ENCODE results near the gene PAX8.
A peak's percentile ranks its signal among the peaks of the same experiment; 100 is the strongest.

Gene PAX8

DNA sequence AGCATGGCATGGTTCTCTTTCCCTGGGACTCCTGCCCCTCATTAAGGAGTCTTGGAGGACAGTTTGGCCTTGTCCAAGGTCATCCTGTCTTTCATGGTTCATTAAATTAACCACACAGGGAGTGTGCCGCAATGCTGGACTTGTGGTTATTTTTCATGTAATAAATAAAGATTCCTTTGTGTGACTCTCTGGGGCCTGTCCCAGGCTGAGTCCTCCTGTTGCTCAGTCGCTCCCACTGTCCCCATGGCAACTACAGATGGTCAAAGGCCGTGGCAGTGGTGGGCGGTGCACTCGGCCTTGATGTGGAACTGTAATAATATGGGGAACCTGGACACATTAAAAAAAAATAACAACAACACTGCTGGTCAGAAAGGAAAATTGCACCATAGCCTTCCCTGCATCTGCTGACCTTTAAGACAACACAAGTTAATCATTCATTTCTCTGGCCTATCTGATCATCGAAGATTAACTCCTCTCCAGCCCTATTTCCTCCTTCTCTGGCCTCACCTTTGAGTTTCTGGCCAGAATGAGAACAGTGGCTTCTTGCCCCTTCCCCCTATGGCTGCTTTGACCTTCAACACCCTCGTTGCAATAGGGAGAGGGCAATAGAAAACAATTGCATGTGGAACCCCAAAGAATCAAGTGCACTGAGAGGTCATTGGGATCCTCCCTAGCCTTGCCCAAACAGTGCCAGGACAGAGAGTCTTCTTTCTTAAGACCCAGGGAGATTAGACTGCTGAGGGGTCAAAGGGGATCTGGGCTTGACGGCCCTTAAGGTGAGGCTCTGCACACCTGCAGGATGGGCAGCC lies 60.2 kb downstream of the PAX8 start:
- no peak for DNase-seq

DNA sequence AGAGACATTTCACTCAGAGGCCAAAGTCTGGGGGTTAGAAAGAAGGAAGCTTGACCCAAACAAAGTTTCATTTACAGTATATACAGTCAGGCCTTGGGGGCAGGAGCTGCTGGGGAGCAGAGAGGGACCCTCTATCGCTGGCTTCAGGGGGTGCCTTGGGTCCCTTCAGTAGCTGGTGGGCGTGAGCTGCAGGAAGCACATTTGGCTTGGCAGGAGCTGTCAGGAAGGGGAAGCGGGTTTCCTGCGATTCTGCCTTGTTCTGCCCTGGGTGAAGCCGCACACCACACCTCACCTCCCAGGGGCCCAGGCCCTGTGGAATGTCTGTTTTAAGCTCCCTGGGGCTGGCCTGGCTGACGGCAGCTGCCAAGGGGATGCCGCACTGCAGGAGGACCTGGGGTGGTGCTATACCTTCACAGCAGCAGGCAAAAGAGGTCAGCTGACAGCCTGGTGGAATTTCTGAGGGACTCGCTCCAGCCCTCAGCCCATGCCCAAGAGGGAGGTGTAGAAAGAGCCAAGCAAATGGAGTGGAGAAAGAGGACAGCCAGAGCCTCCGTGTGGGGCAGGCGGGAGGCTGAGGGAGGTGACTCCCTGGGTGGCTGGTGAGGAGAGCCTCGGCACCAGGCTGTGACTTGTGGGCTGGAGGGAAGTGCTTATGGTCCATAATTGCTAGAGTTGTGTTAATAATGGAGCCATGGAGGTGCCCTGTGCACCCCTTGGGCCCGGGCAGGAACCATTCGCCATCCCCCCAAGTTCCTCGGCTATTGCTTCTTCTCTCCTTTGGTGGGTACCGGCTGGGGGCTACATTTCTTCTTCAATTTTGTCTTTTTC lies 61.1 kb downstream of the PAX8 start:
- no peak for DNase-seq

DNA sequence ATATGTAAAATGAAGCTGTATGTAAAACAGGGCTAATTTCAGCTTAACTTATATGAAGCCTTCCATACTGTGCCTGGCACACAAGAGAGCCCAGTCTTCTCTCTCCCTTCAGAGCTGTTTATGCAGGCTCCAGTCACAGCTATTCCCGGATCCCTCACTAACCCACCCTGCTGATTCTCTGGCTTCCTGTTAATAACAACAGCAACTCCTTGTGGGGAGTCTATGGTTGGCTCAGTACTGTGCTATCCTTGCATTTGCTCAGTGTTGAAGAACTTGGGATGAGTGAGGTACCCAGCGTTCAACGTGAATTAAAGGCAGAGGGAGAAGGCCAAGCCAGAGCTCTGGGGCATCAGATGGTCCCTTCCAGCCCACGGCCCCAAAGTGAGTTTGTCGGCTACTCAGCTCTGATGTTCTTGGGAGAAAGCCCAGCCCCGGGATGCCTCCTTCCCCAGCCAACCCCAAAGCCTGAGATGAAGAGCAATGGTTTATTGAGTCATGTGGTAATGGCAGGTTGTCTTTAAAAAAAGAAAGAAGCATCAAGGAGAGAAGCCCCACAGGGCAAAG lies 61.7 kb downstream of the PAX8 start:
- DNase-seq, result no peak

DNA sequence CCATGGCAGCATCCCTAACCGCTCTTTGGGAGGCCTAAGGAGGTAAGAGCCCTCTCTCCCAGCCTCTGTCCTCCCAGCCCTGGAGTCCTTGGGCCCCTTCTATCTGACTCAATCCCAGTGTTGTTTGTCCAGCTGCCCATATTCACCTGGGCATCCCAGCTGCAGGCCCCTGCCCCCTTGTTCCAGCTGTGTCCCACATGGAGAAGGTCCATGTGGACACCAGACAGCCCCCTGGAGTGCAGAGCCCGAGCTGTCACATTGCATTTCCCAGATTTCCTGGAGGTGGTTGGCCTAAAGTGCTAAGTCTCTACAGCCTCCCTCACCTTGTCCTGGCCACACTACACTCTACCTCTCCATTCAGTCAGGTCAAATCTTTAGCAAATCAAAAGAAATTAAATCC lies 62.4 kb downstream of the PAX8 start:
- no peak for DNase-seq

DNA sequence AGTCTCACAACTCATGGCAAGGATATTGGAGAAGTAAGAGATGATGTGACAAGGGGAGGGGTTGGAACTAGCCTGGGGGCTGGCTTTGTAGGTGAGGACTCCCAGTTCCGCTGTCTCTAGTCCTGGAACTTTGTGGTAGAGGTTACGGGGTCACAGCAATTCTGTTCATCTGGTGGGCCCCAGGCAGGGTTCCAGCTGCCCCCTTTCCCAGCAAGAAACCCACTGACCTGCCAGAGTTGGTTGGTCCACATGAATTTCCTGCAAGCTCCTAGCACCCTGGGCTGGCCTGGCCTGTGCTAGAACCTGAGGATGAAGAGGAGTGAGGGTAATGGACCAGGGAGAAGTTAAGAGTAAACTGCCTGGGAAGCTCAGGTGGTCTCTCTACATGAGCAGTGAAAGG lies 63.7 kb downstream of the PAX8 start:
- DNase-seq, result no peak

DNA sequence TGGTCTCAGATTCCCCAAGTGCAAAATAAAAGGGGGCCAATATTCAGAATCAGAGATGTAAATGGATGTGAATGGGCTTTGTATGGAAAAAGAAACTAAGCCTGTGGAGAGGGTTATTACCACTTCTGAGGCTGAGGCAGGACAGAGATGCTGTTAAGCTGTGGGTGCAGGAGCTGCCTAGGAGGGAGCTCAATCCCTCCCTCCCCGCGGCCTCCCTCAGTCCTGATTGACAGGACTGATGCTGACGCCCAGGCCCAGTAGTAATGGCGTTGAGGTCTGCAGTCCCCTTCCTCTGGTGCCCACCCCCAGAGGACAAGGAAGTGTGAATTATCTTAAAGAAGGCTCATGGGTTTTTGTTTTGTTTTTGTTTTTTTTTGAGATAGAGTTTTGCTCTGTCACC lies 64.6 kb downstream of the PAX8 start:
- no peak for DNase-seq

DNA sequence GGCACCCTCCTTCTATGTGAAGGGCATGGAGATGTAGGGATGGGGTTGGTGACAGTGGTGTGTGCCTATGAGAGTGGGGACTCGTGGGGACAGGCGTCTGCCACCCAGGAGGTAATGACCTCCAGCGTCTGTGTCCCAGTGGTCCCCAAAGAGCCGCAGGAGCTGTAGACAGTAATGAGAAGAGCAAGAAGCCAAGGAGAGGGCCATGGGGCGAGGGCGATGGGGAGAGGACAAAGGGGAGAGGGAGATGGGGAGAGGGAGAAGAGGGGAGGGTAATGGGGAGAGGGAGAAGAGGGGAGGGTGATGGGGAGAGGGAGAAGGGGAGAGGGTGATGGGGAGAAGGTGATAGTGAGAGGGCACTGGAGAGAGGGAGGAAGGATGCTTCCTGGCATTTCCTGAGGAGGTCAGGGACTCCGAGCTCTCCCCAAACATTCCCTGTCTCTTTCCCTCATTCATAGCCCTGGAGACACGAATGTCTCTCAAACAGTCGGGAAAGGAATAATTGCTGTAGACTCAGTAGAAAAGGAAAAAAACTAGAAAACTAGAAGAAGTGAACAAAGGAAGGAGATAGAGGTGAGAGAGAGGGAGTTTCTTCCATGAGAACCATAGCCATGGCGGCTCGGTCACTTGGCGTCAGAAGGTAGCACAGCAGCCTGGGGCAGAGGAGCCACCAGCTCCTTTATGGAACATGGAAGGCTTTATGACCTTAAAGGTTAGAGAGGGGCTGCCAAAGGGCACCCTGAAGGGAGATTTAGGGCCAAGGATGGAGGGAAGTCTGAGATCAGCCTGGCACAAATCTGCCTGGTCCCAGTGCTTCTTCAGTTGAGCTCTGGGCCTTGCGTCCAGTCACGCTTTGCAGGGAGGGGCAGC lies 65.4 kb downstream of the PAX8 start:
- DNase-seq, result no peak

DNA sequence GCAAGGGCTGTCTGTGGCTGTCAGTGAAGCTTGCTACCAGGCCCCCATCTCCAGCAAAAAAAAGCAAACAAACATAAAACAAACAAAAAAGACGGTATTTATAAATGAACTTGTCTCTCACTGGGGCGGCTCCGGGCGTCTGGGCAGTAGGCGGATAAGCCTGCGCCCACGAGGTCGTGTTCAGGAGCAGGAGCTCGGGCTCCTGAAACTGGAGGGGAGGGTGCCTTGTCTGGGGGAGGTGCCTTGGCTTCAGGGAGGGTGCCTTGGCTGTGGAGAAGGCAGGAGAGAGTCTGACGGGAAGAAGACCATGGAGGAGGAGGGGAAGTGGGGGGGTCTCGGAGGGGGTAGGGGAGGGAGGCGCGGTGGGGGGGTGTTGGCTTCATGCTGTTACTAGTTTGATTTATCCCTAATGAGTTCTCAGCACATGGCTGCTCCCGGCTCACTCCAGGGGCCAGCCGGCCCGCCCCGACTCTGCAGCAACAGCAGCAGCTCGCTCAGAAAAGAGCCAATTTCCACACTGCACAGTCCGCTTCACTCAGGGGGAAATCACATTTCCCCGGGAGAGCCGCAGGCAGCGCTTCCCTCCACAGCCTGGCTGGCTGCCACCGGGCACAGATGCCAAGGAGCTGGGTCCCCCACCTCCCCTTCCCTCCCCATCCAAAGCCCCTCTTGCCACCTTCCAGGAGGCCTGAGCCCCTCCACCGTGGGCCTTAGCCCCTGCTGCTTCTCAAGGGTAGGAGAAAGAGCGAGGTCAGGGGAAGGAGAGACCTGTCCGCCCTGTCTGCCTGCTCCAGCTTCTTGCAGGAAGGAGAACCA lies 66.3 kb downstream of the PAX8 start:
- DNase-seq, result no peak

DNA sequence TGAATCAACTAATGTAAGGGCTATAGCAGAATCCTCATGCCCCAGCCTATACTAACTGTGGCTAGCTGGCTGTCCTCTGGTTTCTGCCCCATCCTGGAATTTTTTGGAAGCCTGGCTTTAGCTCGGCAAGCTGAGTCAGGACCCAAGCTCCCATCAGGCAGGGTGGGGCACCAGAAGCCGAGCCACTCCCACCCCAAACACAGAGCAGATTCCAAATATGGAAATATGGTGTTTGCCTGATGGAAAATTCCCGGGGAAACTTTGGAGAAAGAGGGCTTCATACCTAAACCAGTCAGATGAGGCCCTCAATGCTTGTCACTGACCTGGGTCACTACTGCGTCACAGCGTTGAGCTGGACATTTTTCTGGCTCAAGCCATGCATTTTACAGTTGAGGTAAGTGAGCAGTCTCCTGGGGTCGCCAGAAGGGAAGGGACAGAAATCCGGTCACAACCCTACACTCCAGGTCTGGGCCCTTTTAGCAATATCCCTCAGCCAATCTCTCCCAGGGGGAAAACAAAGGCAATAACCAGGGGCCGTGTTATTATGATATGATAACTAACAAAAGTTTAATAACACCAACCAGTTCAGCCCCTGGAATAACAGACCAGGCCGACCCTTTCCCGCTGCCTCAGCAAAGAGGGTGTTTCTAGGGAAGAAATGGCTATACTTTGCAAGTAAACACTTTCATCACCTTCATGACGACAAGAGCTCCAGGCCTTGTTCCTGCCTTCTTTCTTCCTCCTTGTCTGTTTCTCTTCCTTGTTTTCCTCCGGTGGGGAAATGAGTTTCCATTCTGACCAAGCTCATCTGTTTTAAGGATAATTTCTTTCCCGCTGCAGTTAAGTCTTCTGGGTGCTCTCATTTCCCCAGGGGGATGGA lies 67.3 kb downstream of the PAX8 start:
- DNase-seq, result no peak

DNA sequence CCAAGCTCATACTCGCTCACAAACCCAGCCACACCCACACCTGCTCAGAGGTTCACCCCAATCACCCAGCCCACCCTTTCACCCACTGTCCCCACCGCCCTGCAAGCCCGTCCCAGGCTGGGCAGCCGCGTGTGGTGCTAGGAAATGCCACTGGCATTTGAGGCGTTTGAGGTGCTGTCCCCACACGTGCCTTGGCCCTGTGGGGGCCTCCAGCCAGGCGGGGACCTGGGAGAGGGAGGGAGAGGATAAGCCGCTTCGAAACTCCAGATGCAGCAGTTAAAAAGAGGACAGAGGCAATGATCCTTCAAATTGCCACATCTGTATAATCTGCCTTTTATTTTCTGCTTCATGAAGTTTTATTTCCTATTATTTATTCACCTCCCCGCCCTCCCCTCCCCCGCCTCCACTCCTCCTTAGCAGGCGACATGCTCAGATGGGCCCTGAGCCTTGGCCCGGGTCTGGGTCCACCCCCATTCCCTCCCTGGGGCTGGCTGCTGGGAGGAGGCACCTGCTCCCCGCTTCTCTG lies 69.0 kb downstream of the PAX8 start:
- no peak for DNase-seq

DNA sequence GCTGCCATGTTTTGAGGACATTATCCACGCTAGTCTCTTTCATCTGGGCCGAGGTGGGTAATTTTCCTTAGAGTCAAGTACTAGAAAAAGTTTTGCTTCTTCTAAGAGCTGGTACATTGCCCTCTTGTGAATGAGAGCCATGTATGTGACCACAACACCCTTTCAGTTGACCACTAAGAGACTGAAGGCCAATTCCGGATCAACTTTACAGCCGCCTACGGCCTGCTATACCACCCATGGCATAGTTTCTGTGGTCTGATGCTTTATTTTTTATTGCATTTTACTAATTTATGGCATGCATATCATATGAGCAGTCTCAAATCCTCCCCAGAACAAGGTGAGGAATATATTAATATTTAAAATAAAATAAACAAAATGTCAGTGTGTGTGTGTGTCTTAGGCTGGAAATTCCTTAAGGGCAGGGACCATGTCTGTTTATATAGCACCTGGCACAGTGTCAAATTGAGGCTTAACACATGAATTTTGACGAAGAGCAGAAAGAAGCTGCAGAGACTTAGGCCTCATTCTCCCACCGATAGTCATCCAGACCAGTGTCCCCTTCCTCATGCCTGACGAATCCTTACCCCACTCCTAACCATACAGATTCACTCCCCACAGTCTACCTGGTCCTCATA lies 69.6 kb downstream of the PAX8 start:
- no peak for DNase-seq

DNA sequence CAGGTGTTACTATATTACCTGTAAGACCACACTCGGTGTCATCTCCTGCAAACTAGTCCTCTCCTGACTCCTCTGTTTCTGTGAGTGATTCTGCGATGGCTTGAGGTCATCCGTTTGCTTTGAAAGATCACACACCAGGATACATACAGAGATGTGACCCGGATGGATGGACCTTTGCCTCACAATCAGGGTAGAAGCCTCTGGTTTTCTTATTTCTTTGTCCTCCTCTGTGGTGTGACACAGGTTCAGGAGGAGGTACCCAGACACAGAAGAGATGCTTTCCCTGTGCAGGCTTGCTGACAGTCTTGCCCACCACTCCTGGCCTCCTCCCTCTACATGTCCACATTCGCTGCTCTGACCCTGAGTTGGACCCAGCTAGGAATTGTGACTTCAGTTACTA lies 70.3 kb downstream of the PAX8 start:
- no peak for DNase-seq

DNA sequence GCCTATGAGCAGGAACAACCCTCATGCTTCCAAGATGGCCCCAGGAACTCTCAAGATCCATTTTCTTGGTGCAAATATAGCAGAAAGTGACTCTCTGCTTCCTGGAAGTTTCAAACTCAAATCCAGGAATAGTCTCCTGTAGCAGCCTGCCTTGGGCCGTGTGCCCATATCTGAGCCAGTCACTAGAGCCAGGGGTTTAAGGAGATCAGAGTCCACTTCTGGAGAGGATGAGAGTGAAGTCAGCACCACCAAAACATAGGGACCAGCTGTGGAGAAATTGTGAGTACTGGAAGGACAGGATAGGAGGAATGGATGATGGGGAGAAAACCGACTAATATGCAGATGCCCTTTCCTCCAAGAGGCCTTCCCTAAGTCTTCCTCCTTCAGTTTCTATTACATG lies 71.7 kb downstream of the PAX8 start:
- DNase-seq, result no peak

DNA sequence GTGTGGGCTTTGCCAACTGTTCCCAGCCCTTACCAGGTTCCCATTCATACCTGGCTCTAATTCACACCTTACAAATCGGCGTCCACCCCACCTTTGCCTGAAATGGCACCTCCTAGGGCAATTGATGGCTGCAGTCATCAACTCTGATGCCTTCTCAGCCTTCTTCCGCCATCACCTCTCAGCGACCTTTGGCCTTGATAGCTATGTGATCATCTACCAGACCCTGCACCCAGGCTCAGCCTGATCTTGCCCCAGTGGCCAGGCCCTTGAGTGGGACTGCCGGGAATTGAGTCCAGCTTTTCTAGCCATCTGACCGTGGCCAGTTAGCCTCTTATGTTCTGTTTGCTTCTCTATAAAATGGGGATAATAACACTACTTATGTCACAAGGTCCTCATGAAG lies 72.5 kb downstream of the PAX8 start:
- no peak for DNase-seq

DNA sequence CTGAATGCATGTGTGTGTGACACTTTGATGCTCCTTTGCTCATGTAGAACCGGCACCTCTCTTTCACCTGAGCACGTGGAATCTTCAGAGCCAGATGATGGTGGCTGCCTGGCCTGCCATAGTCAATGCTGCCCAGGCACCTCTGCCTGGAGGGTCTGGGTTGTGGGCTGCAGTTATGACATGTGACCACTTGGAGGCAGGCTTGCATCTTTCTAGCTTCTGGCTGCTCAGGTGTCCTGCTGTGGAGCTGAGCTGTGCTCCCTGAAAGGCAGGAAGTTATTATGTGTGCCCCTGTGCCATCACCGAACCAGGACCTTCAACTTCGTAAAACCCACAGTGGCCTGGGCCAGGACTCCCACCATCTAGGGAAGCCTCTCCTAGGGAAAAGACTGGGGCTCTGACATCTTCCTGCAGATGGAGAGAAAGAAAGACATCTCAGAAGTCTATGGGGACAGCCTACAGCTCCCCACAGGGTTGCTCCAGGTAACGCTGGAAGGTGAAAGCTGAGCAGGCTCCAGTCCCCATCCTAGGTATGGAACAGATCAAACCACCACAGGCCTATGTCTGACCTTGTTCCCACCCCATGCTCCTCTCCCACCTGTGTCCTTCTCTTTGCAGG lies 74.7 kb downstream of the PAX8 start:
- DNase-seq, result peak; percentile 66

DNA sequence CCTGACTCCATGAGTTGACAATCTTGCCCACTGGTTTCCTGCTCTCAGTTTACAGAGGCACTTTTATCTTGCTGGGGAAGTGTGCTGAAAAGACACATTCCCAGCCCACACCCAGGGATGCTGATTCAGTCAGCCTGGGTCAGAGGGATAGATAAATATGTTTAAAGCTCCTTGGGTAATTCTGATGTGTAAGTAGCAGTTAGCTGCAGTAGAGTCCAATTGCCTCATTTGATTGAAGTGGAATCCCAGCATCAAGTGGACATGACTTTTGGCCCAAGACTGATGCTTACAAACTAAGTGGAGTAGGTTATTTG lies 75.5 kb downstream of the PAX8 start:
- DNase-seq, result no peak

DNA sequence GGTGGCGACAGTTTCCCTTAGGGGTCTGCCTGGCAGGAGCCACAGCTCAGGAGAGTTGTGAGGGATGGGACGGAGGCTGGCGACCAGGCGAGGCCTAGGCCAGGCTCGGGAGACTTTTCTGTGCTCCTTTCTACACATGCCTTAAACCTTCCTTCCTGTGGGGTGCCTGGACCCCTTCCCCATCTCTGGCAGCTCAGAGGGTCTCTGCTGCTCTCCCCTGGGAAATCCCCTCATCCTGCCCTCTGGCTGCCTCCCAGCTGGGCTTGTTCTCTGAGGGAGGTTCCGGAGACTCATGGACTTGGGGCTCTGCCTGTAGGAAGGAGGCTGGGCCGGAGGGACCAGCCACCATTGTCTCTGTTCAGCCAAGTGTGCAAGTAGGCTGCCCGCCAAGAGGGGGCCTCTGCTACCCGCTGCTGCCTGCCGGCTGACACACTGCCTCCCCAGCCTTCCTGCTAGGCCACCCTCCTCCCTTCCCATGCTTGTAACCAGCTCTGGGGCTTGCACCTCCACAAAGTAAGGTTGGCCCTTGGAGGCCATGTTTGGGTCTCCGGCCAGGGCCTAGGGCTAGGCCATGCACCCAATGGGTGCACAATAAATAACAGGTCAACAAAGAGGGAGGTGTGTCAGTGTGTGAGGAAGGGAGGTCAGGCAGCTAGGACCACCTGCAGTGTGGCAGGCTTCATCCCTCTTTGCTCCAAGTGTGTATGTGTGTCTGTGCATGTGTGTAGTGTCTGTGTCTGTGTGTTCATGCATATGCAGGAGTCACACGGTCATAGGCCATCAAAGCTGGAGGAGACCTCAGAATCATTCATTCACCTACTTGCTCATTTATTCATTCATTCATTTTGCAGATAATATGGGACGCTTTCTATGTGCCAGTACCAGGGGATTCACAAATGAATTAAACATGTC lies 76.2 kb downstream of the PAX8 start:
- DNase-seq, result no peak

DNA sequence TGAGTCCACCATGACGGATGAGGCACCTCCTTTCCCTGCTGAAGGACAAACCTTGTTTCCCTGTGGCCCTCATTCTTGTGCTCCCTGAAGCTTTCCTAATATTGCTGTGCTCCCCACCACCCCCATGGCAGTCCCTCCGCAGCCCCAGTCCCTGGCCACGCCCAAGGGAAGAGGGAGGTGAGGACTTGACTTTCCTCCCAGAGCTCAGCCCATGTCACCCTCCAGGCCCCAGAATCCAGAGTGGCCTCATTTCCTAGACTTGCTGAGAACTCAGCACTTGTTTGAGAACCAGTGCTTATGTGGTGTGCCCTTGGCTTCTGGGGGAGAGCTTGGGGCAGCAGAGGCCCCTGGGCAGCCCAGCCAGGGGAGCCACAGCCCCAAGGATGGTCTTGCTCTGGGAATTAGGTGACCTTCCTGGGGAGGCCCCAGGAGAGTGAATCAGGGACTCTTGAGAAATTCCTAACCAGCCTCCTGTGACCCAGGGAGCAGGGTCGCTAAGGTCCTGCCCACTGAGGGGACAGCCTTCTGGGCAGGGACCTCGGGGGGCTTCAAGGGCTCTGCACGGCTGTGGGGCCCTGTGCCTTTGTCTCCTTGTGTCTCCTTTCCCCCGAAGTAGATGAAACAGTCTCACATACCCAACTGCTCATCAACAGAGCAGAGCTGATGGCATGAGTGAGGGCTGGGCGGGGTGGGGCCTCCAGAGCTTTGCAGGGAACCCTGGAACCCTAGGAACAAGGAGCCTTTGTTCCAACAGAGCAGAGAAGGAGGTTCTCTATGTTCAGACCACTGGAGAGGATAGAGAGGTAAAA lies 77.0 kb downstream of the PAX8 start:
- no peak for DNase-seq
